NCI-H2196 treated with DMSO at 0.1 percent for 48 hours (cell line): Measurements from ENCODE around the gene FIS1.

Experiments used
- DNase-seq: peaks from one replicate; lab custom pipeline; 2025; ENCODE audit not compliant: unreplicated experiment; lab: John Stamatoyannopoulos, UW

Gene FIS1

DNA sequence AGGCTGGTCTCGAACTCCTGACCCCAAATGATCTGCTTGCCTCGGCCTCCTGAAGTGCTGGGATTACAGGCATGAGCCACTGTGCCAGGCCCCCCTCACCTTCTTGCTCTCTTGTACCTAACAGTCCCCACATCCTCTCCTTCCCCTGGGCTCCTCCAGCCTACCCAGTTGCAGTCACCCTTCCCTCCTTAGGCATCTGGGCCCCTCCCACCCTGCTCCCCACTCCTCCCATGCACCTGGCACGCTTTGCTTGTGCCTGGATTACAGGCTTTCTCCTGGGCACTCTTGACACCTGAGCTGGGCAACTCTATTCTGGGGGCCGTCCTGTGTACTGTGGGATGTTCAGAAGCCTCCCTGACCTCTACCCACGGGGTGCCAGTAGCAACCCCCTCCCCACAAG, 10.2 kb downstream of the FIS1 start:
- DNase-seq, result no peak

DNA sequence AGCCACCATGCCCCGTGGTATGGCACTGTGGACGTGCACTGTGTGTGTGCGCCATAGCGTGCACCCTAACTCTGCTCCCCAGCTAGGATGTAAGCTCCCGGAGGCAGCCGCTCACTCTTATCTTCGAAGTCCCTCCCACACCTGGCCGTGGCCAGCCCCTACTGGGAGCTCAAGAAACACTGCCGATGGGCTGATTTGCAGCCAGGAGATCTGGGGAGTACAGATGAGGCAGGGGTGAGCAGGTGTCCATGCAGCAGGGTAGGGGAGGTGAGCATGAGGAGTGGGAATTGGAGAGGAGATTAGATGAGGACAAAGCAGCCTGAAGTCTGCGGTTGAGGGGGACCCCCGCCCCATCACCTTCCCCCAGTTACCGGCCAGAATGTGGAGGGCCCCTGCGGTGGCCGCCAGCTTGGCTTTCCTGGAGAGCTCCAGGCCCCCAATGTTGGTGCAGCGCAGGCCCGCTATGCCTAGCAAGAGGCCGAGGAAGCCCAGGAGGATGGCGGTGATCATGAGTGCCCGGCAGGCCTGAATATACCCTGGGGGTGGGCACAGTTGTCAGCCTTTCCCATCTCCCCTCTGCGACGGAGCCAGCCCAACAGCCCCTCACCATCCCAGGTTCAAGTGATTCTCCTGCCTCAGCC, 10.9 kb downstream of the FIS1 start:
- no peak for DNase-seq

DNA sequence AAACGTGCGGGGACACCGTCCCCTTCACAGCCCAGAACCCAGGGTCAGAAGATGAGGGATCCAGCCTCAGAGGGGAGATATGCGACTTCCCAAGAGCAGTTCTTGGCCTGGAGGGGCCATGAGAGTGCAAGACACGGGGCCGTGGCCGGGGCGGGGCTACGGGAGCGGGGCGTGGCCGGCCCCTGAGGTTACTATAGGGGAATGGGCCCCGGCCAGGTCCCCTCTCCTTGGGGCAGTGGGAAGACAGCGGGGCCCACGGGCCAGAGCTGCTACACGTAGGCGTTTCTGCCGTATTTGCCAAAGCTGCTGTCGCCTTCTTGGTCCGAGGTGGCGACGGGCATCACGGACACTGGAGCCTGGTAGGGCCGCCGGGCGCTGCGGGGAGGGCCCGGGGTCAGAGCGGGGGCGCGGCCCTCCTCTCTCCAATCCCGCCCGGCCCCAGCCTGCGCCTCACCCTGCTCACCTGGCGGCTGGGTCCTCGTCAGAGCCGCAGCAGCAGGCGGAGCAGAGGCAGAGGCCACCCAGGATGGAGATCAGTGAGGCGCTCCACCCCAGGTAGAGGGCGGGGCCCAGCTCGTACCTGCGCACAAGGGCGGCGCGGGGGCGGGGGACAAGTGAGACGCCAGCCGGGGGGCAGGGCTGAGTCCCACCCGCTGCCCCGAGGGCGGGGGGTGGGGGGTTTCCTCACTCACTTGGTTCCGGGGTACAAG, 12.6 kb downstream of the FIS1 start:
- peak; percentile 86 for DNase-seq

DNA sequence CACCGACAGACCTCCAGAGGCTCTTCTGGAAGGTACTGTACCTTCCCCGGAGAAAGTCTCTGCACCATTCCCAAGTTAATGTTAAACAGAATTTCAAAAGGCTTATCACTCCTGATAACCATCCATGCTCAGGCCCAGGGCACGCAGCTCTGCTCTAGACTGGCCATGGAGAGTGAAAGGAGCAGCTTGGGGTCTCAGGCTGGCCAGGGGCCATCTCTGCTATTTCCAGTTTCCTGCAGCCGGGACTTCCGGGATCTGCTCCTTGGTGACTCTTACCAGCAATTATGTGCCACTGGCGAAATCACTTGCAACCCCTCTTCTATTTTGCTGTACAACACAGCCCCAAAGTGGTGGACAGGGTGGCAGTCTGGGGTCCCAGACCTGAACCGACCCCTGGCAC, 13.2 kb downstream of the FIS1 start:
- no peak for DNase-seq

DNA sequence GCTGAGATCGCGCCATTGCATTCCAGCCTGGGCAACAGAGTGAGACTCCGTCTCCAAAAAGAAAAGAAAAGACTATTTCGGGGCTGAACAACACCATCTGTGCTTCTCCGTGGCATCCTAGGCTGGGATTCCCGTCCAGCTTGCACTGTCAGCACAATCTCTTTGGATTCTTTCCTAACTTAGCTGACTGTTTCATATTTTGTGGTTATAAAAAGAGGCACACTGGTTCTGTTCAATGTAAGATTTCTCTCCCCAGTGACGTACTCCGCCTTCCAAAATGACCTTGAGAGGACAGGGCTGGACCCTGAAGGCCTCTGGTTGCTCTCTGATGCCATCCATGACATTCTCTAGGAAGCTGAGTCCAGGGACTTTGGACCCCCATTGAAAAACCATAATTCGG, 18.2 kb downstream of the FIS1 start:
- no peak for DNase-seq

DNA sequence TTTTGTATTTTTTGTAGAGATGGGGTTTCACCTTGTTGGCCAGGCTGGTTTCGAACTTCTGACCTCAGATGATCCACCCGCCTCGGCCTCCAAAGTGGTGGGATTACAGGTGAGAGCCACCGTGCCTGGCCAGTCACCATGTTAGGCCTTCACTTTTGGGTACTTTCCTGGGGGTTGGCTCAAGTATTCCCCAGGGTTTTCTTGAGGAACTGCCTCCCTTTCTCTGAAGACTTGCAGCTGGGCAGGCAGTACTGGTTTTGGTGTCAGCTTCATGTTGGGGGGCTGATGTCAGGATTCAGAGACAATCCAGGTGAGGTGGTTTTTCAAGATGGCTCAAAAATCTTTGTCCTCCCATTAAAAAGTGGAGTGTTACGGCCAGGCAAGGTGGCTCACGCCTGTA, 19.2 kb downstream of the FIS1 start:
- no peak for DNase-seq

DNA sequence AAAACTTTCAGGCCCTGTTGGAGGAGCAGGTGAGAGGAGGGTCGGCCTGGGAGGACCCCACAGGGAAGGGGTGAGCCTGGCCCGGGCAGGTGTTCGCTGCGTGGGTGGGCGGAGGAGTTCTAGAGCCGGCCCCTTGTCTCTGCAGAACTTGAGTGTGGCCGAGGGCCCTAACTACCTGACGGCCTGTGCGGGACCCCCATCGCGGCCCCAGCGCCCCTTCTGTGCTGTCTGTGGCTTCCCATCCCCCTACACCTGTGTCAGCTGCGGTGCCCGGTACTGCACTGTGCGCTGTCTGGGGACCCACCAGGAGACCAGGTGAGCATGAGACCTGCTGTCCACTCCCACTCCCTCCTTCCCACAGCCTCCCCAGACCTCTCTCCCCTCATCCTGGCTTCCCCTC, 21.4 kb downstream of the FIS1 start:
- no peak for DNase-seq

DNA sequence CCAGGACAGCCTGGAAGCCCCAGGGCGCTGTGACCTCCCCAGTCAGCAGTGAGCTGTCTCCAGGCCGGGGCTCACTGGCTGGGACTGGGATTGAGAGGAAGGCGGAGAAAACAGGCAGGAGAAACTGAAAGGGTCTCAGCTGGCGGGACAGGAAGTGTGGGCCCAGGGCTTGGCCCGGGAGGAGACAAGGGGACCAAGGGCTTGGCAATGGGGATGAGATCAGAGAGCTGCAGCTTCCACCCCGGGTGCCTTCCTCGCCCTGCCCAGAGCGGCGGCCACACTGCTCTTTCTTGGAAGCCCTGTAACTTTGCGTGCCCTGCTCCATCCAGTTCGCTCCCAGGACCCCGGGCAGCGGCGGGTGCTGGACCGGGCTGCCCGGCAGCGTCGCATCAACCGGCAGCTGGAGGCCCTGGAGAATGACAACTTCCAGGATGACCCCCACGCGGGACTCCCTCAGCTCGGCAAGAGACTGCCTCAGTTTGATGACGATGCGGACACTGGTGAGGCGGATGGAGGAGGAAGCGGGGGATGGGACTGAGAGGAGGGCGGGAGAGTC, 22.5 kb downstream of the FIS1 start:
- DNase-seq, result no peak

DNA sequence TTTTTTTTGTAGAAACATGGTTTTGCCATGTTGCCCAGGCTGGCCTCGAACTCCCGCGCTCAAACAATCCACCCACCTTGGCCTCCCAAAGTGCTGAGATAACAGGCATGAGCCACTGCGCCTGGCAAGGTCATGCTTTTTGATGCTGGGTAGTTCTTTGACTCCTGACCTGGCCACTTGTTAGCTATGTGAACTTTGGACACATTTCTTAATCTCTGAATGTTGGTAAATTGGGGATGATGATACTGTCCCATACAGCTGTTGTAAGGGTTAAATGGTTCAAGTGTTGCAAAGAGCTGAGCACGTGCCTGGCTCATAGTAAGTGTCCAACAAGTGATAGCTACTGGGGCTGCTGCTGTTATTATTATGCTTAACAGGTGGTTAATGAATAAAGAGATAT, 24.6 kb downstream of the FIS1 start:
- no peak for DNase-seq

DNA sequence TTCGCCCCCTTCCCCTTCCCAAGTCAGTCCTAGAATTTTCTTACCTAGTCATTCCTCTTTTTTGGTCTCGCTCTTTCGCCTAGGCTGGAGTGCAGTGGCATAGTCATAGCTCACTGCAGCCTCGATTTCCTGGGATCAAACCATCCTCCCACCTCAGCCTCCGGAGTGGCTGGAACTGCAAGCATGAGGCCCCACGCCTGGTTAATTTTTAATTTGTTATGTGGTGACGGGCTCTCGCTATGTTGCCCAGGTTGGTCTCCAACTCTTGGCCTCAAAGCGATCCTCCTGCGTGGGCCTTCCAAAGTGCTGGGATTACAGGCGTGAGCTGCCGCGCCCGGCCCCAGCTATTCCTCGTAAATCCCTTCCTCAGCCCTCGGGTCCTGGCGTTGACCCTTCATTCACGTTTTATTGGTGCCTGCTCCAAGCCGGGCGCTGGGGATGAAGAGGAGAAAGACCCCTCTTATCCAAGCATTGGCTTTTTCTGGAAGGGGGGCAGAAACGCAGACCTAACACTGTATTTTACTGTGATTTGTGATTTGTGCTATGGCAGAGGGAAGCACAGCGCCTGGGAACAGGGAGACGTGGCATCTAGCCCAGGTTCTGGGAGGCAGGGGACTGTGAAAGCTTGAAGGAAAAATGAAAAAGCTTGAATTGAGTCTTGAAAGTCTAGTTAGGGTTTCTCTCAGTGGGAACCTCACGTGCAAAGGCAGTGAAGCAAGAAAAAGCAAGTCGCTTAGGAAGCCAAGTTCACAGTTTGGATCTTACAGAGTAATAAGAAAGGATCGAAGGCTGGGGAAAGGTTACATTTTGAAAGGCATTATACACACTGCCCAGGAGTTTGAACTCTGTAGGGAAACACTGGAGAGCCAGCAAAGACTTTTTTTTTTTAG, 26.4 kb downstream of the FIS1 start:
- no peak for DNase-seq

DNA sequence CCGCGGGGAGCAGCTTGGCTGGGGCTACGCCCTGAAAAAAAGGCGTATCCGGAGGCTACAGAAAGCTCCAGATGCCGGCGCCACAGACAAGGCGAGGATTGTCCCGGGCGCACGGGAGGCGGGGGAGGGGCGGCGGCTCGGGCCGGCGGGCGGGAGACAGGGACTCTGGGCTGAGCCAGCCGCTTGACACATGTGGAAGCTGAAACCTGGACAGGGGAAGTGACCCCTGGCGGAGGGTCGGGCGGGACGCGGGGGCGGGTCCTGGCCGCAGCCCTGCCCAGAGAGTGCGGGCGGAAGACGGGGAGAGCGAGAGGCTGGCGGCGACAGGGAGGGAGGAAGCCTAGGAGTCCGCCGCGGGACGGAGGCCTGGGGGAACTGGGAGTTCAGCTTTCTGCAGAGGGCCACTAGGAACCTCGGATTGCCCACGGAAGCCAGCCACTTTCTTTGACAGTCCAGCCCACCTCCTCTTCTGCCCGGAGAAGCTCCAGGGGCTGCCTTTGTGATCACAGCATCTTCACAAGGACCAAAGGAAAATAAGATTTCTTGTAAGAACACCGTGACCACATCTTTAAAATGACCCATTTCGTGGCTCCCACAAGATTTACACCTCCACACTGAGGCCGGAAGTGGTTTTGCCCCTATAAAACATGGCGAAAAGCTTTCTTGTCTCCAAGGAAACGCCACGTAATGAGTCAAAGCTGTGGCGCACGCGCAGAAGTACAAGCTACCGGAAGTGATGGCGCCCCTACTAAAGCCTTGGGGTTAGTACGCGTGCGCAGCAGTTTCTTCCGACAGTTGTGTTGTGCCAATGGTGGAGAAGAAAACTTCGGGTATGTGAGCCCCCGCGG, 27.3 kb downstream of the FIS1 start, which contains the start of the genes PLOD3 and ZNHIT1:
PLOD3 (minus strand) TSS at position 194 of the 848 bp plus-strand sequence. CDS start 307 bp downstream, outside the sequence.
ZNHIT1 (plus strand) TSS at position 778 of the 848 bp plus-strand sequence; CDS start at position 809, 31 bp downstream.
- peak; percentile 97 for DNase-seq

DNA sequence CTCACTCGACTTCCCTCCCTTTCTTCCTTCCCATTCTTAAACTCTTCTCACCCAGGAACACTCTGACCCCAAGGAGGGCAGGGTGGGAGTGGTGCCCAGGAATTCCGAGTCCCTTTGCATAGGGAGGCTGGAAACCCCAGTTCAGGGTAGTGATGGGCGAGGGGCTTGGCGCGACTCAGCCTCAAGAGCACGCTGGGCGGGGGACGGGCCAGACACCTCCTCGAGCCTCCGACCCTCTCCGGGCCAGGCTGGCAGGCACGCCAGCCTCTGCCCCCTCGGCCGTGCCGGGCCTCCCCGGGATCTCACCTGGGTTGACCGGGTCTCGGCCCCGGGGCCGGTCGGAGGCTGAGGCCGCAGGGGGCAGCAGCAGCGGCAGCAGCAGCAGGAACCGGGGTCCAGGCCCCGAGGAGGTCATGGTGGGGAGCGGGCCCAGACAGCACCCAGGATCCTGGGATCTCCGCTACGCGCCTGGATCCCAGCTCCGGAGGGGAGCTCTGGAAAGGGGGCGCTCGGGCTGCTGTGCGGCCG, 28.0 kb downstream of the FIS1 start:
- no peak for DNase-seq

DNA sequence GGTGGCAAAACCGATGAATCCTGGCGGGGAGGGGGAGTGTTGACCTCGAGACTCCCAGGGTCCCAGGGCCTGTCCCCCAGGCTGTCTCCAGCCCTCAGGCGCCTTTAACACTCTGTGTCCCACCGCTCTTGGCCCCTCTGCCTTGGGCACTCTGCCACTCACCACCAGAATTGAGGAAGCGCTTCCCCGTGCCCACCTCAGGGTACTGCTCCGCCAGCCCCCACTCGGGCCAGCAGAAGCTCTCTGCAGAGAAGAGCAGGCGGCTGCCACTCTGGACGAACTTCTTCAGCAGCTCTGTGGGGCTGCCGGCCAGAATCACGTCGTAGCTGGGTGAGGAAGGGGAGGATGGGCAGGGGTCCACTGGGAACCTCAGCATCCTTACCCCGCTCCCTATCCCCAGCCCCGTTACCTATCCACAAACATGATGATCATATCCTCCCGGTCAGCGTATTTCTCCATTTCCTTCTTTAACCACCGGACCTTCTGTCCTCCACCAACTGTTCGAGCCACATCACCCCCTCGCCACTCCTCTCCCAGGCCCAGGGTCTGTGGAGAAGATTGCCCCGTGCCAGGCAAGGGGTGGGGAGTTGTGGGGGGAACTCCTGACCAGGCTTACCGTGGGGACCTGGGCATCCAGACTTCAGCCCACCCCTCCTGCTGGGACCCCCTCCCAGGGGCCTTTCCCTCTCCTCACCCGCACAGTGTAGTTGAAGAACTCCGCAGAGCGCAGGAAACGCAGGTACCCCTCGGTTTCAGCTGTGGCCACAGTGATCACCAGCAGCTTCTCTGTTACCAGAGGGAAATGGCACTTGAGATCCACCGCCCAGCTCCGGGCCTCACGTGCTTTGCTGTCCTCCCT, 28.7 kb downstream of the FIS1 start:
- DNase-seq, result no peak

DNA sequence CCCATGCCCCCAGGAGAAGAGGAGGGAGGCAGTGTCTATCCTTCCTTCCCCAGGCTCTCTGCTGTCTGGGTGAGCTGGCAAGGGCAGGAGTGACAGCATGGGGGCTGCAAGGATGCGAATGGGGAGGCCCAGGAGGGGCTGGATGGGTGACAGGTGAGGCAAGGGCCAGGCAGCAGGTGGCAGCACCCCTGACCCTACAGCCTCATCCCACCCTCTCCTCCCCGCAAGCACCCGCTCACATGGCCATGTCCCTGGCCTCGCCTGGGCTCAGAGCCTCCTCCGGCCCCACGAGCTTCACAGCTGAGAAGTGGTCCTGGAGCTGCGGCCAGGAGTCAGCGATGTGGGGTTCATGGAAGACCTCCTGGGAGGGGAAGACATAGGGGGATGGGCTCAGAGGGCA, 32.9 kb downstream of the FIS1 start:
- DNase-seq, result no peak

DNA sequence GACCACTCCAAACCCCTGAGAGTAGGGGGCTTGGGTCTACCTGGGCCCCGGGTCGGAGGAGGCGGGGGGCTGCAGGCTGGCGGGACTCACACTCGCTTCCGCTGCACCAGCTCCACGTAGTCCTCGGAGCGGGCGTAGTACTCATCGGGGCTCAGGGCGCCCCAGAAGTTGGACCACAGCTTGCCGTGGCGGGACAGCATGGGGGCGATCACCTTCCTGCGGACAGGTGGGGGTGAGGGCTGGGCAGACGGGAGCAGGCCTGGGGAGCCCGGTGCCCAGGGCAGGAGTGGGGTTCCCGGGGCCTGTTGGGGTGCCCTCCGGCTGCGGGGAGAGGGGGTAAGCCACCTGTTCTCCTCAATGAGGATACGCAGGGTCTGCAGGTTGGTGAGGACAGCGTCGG, 33.4 kb downstream of the FIS1 start:
- no peak for DNase-seq

DNA sequence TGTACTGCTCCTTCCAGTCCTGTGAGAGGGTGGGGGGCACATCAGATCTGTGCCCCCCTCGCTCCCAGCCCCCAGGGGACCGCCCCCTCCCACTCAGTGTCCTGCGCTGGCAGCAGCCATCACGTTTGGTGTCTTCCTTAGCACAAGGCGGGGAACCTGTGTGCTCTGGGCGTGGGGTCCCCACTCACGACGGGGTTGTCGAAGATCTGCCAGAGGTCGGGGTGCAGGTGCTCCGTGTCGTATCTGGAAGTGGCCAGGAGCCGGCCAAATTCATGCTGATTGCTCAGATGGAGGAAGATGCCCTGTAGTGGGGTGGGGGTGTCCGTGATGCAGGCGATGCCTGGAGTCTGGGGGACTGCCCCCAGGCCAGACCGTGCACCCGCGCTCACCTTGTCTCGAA, 34.7 kb downstream of the FIS1 start:
- DNase-seq, result no peak

DNA sequence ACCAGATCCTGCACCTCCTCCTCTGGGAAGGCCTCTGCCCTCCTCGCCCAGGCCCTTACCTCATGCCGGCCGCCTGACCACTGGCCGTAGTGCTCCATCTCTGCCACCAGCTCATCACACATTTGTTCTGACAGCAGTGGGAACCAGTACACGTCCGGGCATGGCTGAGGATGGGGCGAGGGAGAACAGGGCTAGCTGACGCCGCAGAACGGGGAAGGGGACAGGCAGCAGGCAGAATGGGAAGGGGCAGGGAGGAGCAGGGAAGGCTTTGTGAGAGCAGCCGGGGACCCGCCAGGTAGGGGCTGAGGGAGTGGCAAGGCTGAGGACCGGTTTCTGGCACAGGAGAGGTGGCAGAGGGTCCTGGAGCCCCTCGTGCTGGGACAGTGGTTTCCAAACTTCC, 36.1 kb downstream of the FIS1 start:
- DNase-seq, result no peak

DNA sequence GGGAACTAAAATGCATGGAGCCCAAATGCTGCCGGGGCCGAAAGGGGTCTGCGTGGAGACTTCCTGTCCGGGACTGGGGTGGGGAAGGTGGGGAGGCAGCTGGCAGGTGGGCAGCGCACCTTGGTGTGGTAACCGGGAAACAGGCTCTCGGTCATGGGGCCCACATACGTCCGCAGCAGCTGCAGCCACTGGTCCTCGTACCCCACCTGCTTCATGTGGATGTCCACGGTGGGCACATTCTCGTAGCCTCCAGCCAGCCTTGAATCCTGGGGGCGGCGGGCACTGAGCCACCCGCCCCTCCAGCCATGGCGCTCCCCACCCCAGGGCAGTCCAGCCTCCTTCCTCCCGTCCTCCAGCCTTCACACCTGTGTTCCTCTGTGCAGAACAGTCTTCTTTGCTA, 37.4 kb downstream of the FIS1 start:
- DNase-seq, result no peak

DNA sequence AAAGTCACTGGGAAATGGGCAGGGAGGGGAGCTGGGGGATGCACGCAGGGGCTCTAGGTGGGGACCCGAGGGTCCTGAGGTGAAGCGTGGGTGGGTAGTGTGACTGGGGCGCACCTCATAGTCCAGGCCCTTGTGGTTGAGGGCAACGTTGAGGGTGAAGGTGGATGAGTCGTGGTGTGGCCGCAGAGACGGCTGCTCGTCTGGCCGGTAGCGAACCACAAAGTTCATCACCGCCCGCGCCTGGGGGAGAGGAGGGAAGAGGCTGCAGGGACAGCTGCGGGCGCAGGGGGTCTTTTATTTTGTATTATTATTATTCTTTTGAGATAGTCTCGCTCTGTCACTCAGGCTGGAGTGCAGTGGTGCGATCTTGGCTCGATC, 38.2 kb downstream of the FIS1 start:
- DNase-seq, result no peak
